GM23248 (cell line): Measurements from ENCODE around the gene NBEA. TPM values are rescaled to one million over a fixed set of nuclear protein-coding genes. Genes with fewer than 3 reads are reported as not detected.
"Not testable (repeated sequence)": the region's sequence is repeated elsewhere in the genome, so short reads cannot be mapped to it uniquely, and the experiment has no call there.

Experiments
- DNase-seq: peaks from one replicate; pipeline ENCODE4 v3.0.0-alpha.2; 2015
- H2AFZ ChIP-seq: fragments of 200-600 bp; sonication (generic); 2 replicates; pipeline ENCODE4 v1.6.1; 2016; ENCODE audit warnings: antibody characterized with exemption
- H3F3A ChIP-seq: fragments of 200-600 bp; sonication (generic); 2 replicates; pipeline ENCODE4 v1.6.1; 2016; ENCODE audit warnings: mild to moderate bottlenecking, antibody characterized with exemption, mixed run types; ENCODE audit not compliant: insufficient read depth
- H3K27ac ChIP-seq: fragments of 200-600 bp; sonication (generic); 2 replicates; pipeline ENCODE4 v1.5.1; 2016; ENCODE audit warnings: mild to moderate bottlenecking
- H3K27me3 ChIP-seq: fragments of 200-600 bp; sonication (generic); replicated peaks from 2 replicates; pipeline ENCODE4 v1.6.1; 2016; ENCODE audit warnings: mild to moderate bottlenecking; ENCODE audit not compliant: insufficient read depth
- H3K36me3 ChIP-seq: fragments of 200-600 bp; sonication (generic); 2 replicates; pipeline ENCODE4 v1.6.1; 2016; ENCODE audit warnings: low read depth, mild to moderate bottlenecking
- H3K4me1 ChIP-seq: fragments of 200-600 bp; sonication (generic); 2 replicates; pipeline ENCODE4 v1.6.1; 2016; ENCODE audit warnings: mild to moderate bottlenecking; ENCODE audit not compliant: insufficient read depth
- H3K4me2 ChIP-seq: fragments of 200-600 bp; sonication (generic); one replicate; pipeline ENCODE4 v1.6.1; 2016; ENCODE audit warnings: mild to moderate bottlenecking; ENCODE audit not compliant: unreplicated experiment
- H3K4me3 ChIP-seq: fragments of 200-600 bp; sonication (generic); 2 replicates; pipeline ENCODE4 v1.5.1; 2016; ENCODE audit warnings: mild to moderate bottlenecking
- H3K79me2 ChIP-seq: fragments of 200-600 bp; sonication (generic); 2 replicates; pipeline ENCODE4 v1.6.1; 2016; ENCODE audit warnings: mild to moderate bottlenecking; ENCODE audit not compliant: insufficient read depth
- H3K9ac ChIP-seq: fragments of 200-600 bp; sonication (generic); 2 replicates; pipeline ENCODE4 v1.6.1; 2016; ENCODE audit warnings: mild to moderate bottlenecking
- H3K9me2 ChIP-seq: fragments of 200-600 bp; sonication (generic); 2 replicates; pipeline ENCODE4 v1.6.1; 2016; ENCODE audit warnings: mixed run types, mild to moderate bottlenecking, moderate library complexity; ENCODE audit not compliant: insufficient read depth
- H3K9me3 ChIP-seq: fragments of 200-600 bp; sonication (generic); one replicate; pipeline ENCODE4 v1.6.1; 2017; ENCODE audit warnings: low read depth
- H4K20me1 ChIP-seq: fragments of 200-600 bp; sonication (generic); 2 replicates; pipeline ENCODE4 v1.6.0; 2016; ENCODE audit not compliant: insufficient read depth
- EZH2 ChIP-seq: fragments of 200-600 bp; sonication (generic); IDR thresholded peaks from 2 replicates; pipeline ENCODE4 v1.6.1; 2018; ENCODE audit warnings: antibody characterized with exemption, mild to moderate bottlenecking; ENCODE audit not compliant: insufficient read depth, poor library complexity, severe bottlenecking
- EZH2phosphoT487 ChIP-seq: fragments of 200-600 bp; sonication (generic); IDR thresholded peaks from 2 replicates; pipeline ENCODE4 v1.6.1; 2018; ENCODE audit warnings: antibody characterized with exemption, moderate library complexity, mild to moderate bottlenecking, low read depth; ENCODE audit not compliant: insufficient read depth
- WGBS, 2 experiments: methylation state at CpG; one replicate each; pipeline ENCODE4 v1.1.6; 2015 to 2017; ENCODE audit warnings: low lambda C conversion rate in 2 of 2, low coverage in 1 of 2; ENCODE audit errors: missing lambda C conversion rate in 2 of 2; 5-methylcytosine and 5-hydroxymethylcytosine counted together
- in situ Hi-C: fragments of 300-500 bp; cut with MboI; formaldehyde crosslinking; loops from 2 replicates; pipeline ENCODE4 v1.15.0; 2020
- polyA plus RNA-seq: library from polyadenylated mRNA; unstranded; fragments of >200 nt; fragmentation: Nextera tagmentation; extraction: Ambion mirVana; gene quantifications from 2 replicates; pipeline ENCODE4 v1.2.1, GENCODE V29; 2016
- total RNA-seq: library from RNA; depleted of rRNA; stranded (reverse); fragments of >200 nt; shearing (Covaris generic); gene quantifications from 2 replicates; pipeline ENCODE4 v1.2.3, GENCODE V29; 2014

Gene NBEA
- total and polyA plus RNA-seq, 2 experiments from 2014 or later = 1.9 to 3.7 TPM

DNA sequence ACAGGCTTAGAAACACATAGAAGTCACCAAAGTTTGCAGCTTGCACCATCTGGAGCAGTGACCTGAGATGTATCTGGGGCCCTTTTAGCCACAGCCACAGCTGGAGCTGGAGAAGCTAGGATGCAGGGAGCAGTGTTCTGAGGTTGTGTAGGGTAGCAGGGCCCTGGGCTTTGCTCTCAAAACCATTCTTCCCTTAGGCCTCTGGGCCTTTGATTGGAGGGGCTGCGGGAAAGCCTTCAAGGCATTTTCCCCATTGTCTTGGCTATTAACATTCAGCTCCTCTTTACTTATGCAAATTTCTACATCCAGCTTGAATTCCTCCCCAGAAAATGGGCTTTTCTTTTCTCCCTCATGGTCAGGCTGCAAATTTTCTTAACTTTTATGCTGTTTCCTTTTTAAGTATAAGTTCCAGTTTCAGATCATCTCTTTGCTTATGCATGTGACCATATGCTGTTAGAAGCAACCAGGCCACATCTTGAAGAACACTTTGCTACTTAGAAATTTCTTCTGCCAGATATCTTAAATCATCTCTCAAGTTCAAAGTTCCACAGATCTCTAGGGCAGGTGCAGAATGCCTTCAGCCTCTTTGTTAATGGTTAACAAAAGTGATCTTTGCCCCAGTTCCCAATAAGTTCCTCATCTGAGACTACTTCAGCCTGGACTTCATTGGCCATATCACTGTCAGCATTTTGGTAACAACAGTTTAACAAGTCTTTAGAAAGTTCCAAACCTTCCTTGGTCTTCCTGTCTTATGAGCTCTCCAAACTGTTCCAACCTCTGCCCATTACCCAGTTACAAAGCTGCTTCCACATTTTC, 48.5 kb downstream of the NBEA start:
- Histone ChIP-seq H3K79me2 (no peaks in the 10 kb centered on the region), H3K9ac (no peak overlapping the region), H3K4me2 (no peak overlapping the region), H3K27me3 (no peaks in the 10 kb centered on the region), H2AFZ (no peak overlapping the region), H3K4me1 (no peaks in the 10 kb centered on the region), H3K4me3 (no peak overlapping the region), H4K20me1 (no peaks in the 10 kb centered on the region), H3K9me3 (no peaks in the 10 kb centered on the region), H3K9me2 (no peaks in the 10 kb centered on the region), H3K36me3 (no peaks in the 10 kb centered on the region), H3F3A (no peaks in the 10 kb centered on the region), H3K27ac (no peak overlapping the region)
- no peak for DNase-seq
- TF ChIP-seq EZH2 = no peak
- no peak for TF ChIP-seq EZH2phosphoT487
- in situ Hi-C loops = no loop called here
- WGBS, 2 experiments = 81 to 89% methylated on average over 1 of the region's 1 CpG

- no peak overlapping the region for H3K4me3 ChIP-seq
- WGBS, 2 experiments = 60 to 67% methylated on average over 3 of the region's 3 CpGs
- no peaks in the 10 kb centered on the region for H3K79me2 ChIP-seq
- TF ChIP-seq EZH2phosphoT487 = no peak
- no peak for TF ChIP-seq EZH2
- H3K4me1 ChIP-seq = no peaks in the 10 kb centered on the region
- no peaks in the 10 kb centered on the region for H3K9me2 ChIP-seq
- H2AFZ ChIP-seq = no peak overlapping the region
- no peak overlapping the region for H3K27ac ChIP-seq
- no peaks in the 10 kb centered on the region for H3K27me3 ChIP-seq
- H4K20me1 ChIP-seq = no peaks in the 10 kb centered on the region
- peak; percentile 11 for DNase-seq
- no peaks in the 10 kb centered on the region for H3K9me3 ChIP-seq
- no peaks in the 10 kb centered on the region for H3K36me3 ChIP-seq
- in situ Hi-C loops = no loop called here
- no peak overlapping the region for H3K9ac ChIP-seq
- no peaks in the 10 kb centered on the region for H3F3A ChIP-seq
- H3K4me2 ChIP-seq = no peak overlapping the region
Observed at GRCh38 chr13:34993470-34993869, 51.4 kb downstream of the NBEA start.

DNA sequence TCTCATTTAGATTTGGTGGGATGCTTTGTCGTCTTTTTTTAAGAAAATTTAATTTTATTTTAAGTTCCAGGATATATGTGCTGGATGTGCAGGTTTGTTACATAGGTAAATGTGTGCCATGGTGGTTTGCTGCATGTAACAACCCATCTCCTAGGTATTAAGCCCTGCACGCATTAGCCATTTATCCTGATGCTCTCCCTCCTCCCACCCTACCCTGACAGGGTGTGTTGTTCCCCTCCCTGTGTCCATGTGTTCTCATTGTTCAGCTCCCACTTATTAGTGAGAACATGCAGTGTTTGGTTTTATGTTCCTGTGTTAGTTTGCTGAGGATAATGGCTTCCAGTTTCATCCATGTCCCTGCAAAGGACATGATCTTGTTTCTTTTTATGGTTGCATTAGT, 61.7 kb downstream of the NBEA start:
- H3K4me3 ChIP-seq, H3K9me2 ChIP-seq, H3K4me1 ChIP-seq, H3K9ac ChIP-seq, H3F3A ChIP-seq, H3K9me3 ChIP-seq, H3K4me2 ChIP-seq, in situ Hi-C loops, DNase-seq, H4K20me1 ChIP-seq, H3K27me3 ChIP-seq, H2AFZ ChIP-seq, H3K27ac ChIP-seq, H3K79me2 ChIP-seq, H3K36me3 ChIP-seq: not testable (repeated sequence)
- WGBS, 2 experiments = 81 to 86% methylated on average over 2 of the region's 2 CpGs

- no peak overlapping the region for H3K4me3 ChIP-seq
- 24 to 25% methylated on average over 2 of the region's 2 CpGs for WGBS, 2 experiments
- no peak overlapping the region for H3K4me2 ChIP-seq
- no peaks in the 10 kb centered on the region for H3K79me2 ChIP-seq
- no peaks in the 10 kb centered on the region for H3K4me1 ChIP-seq
- H3K9me2 ChIP-seq = no peaks in the 10 kb centered on the region
- no peak overlapping the region for H3K9ac ChIP-seq
- H3F3A ChIP-seq = no peaks in the 10 kb centered on the region
- DNase-seq = no peak
- no peaks in the 10 kb centered on the region for H3K9me3 ChIP-seq
- no peaks in the 10 kb centered on the region for H3K36me3 ChIP-seq
- in situ Hi-C loops = no loop called here
- no peaks in the 10 kb centered on the region for H3K27me3 ChIP-seq
- no peaks in the 10 kb centered on the region for H4K20me1 ChIP-seq
- no peak for TF ChIP-seq EZH2
- H3K27ac ChIP-seq = no peak overlapping the region
- no peak overlapping the region for H2AFZ ChIP-seq
Observed at GRCh38 chr13:35005051-35005450, 63.0 kb downstream of the NBEA start.
